Gastroesophageal sphincter (tissue), 3 donors: ENCODE data around the gene RBM43.

Experiments
- EP300 ChIP-seq: sonication (generic); formaldehyde crosslinking; IDR thresholded peaks from one replicate; pipeline ENCODE4 v1.6.1; 2017; ENCODE audit warnings: antibody characterized with exemption, mild to moderate bottlenecking
- POLR2A ChIP-seq, 2 donors: fragments of 450-650 bp; IDR thresholded peaks; one replicate each; pipeline ENCODE4 v1.6.1; 2017; ENCODE audit warnings: antibody characterized with exemption in 2 of 2, mild to moderate bottlenecking in 2 of 2, moderate library complexity in 1 of 2
- POLR2AphosphoS5 ChIP-seq: sonication (generic); formaldehyde crosslinking; IDR thresholded peaks from one replicate; pipeline ENCODE4 v1.6.1; 2017; ENCODE audit warnings: antibody characterized with exemption
- TF ChIP-seq, protein P1 (sequence below), 4 experiments: fragments of 200-600 bp in 2 of 4; fragments of 450-650 bp in 2 of 4; sonication (generic) in 1 of 4; IDR thresholded peaks; one replicate each; pipeline ENCODE4 v1.5.1; 2017 to 2019; ENCODE audit warnings: antibody characterized with exemption in 4 of 4, mild to moderate bottlenecking in 2 of 4, moderate library complexity in 2 of 4

DNA sequence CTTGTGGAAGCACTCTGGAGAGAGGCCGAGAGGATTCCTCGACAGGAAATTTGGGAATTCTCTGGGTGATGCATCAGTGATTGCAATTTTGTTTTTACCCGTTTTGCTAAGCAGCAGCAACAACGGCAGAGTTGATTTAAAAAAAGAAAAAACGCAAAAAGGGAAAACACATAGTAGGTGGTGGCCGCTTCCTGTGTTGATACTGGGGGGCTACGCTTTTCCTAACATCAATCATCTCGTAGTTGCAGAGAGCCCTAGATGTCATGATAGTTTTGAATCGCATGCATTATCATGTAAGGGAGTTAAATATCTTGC, 271 bp upstream of the RBM43 start:
- TF ChIP-seq POLR2AphosphoS5 (peak; percentile 3), POLR2A (IDR thresholded peaks at IDR 0.05) (no peak), EP300 (no peak)
- TF ChIP-seq, protein P1, sequence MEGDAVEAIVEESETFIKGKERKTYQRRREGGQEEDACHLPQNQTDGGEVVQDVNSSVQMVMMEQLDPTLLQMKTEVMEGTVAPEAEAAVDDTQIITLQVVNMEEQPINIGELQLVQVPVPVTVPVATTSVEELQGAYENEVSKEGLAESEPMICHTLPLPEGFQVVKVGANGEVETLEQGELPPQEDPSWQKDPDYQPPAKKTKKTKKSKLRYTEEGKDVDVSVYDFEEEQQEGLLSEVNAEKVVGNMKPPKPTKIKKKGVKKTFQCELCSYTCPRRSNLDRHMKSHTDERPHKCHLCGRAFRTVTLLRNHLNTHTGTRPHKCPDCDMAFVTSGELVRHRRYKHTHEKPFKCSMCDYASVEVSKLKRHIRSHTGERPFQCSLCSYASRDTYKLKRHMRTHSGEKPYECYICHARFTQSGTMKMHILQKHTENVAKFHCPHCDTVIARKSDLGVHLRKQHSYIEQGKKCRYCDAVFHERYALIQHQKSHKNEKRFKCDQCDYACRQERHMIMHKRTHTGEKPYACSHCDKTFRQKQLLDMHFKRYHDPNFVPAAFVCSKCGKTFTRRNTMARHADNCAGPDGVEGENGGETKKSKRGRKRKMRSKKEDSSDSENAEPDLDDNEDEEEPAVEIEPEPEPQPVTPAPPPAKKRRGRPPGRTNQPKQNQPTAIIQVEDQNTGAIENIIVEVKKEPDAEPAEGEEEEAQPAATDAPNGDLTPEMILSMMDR (IDR thresholded peaks at IDR 0.05) = no peak
